ENCODE data around the gene LRRC43. TPM values are rescaled to one million over a fixed set of nuclear protein-coding genes. Genes with fewer than 3 reads are reported as not detected.

Gene LRRC43
- total RNA-seq, 1 experiment from 2014 or later: 0.34 TPM

GRCh38 chr12:122197612-122197966 is 14.7 kb downstream of the LRRC43 start:
- POLR2A ChIA-PET: no interaction called here
- TF ChIP-seq CTCF (IDR thresholded peaks at IDR 0.05; ENCODE audit: insufficient read depth in 1 of 2, low read depth in 1 of 2, low read length in 1 of 2, severe bottlenecking in 1 of 2, unreplicated experiment in 1 of 2): no peak
- CTCF ChIA-PET: no interaction called here
- Mint-ChIP-seq H3K9me3 (ENCODE audit: unreplicated experiment) (peaks cover 9% of the 10 kb centered on the region), H3K27me3 (ENCODE audit: insufficient read depth, unreplicated experiment) (no peaks in the 10 kb centered on the region), H3K4me1 (ENCODE audit: low read depth, unreplicated experiment) (no peaks in the 10 kb centered on the region), H3K36me3 (ENCODE audit: insufficient read depth, unreplicated experiment) (no peaks in the 10 kb centered on the region), H3K27ac (ENCODE audit: unreplicated experiment) (no peak overlapping the region), H3K4me3 (ENCODE audit: unreplicated experiment) (no peak overlapping the region)
- Histone ChIP-seq H3K9me3 (no peaks in the 10 kb centered on the region), H3K4me1 (0 out of 2 replicates have a peak, but pooled peaks cover 2% of the 10 kb centered on the region), H3K36me3 (ENCODE audit: control insufficient read depth, insufficient read depth, low read length) (no peaks in the 10 kb centered on the region), H3K27me3 (replicated peaks; ENCODE audit: control insufficient read depth, insufficient read depth, low read length) (no peaks in the 10 kb centered on the region), H3K4me3 (ENCODE audit: low read depth, low read length) (no peak overlapping the region)
- no peak for DNase-seq
- no TSS peak for BruUV-seq (replicated peaks)
- intact Hi-C loops (cut with micrococcal nuclease; ENCODE audit: unreplicated experiment): no loop called here

GRCh38 chr12:122199484-122200355 is 16.8 kb downstream of the LRRC43 start:
- Mint-ChIP-seq H3K27ac (ENCODE audit: unreplicated experiment) (no peak overlapping the region), H3K27me3 (ENCODE audit: insufficient read depth, unreplicated experiment) (no peaks in the 10 kb centered on the region), H3K9me3 (ENCODE audit: unreplicated experiment) (peaks cover 9% of the 10 kb centered on the region), H3K4me1 (ENCODE audit: low read depth, unreplicated experiment) (peaks cover under 1% of the 10 kb centered on the region), H3K36me3 (ENCODE audit: insufficient read depth, unreplicated experiment) (peaks cover 8% of the 10 kb centered on the region), H3K4me3 (ENCODE audit: unreplicated experiment) (no peak overlapping the region)
- no peaks in the 10 kb centered on the region for H3K27me3 ChIP-seq (replicated peaks; ENCODE audit: control insufficient read depth, insufficient read depth, low read length)
- no peak overlapping the region for H3K4me3 ChIP-seq (ENCODE audit: low read depth, low read length)
- POLR2A ChIA-PET: no interaction called here
- no TSS peak for BruUV-seq (replicated peaks)
- H3K4me1 ChIP-seq: peaks cover 9% of the 10 kb centered on the region; the same call in 1 of the 2 replicates
- H3K9me3 ChIP-seq: no peaks in the 10 kb centered on the region
- no peak for DNase-seq
- CTCF ChIA-PET: no interaction called here
- no peaks in the 10 kb centered on the region for H3K36me3 ChIP-seq (ENCODE audit: control insufficient read depth, insufficient read depth, low read length)
- intact Hi-C loops (cut with micrococcal nuclease; ENCODE audit: unreplicated experiment): no loop called here
- no peak for TF ChIP-seq CTCF (IDR thresholded peaks at IDR 0.05; ENCODE audit: insufficient read depth in 1 of 2, low read depth in 1 of 2, low read length in 1 of 2, severe bottlenecking in 1 of 2, unreplicated experiment in 1 of 2)

GRCh38 chr12:122200541-122201175 is 17.7 kb downstream of the LRRC43 start:
- Histone ChIP-seq H3K9me3 (no peaks in the 10 kb centered on the region), H3K36me3 (ENCODE audit: control insufficient read depth, insufficient read depth, low read length) (no peaks in the 10 kb centered on the region), H3K4me1 (peaks cover 9% of the 10 kb centered on the region; the same call in 1 of the 2 replicates), H3K27me3 (replicated peaks; ENCODE audit: control insufficient read depth, insufficient read depth, low read length) (no peaks in the 10 kb centered on the region), H3K4me3 (ENCODE audit: low read depth, low read length) (no peak overlapping the region)
- Mint-ChIP-seq H3K27me3 (ENCODE audit: insufficient read depth, unreplicated experiment) (no peaks in the 10 kb centered on the region), H3K4me3 (ENCODE audit: unreplicated experiment) (no peak overlapping the region), H3K9me3 (ENCODE audit: unreplicated experiment) (peaks cover 5% of the 10 kb centered on the region), H3K4me1 (ENCODE audit: low read depth, unreplicated experiment) (peaks cover 7% of the 10 kb centered on the region), H3K27ac (ENCODE audit: unreplicated experiment) (no peak overlapping the region), H3K36me3 (ENCODE audit: insufficient read depth, unreplicated experiment) (peaks cover 18% of the 10 kb centered on the region)
- CTCF ChIA-PET: no interaction called here
- POLR2A ChIA-PET: no interaction called here
- peak in 1 of 2 experiments; percentile 14 for TF ChIP-seq CTCF (IDR thresholded peaks at IDR 0.05; ENCODE audit: insufficient read depth in 1 of 2, low read depth in 1 of 2, low read length in 1 of 2, severe bottlenecking in 1 of 2, unreplicated experiment in 1 of 2)
- intact Hi-C loops (cut with micrococcal nuclease; ENCODE audit: unreplicated experiment): no loop called here
- no TSS peak for BruUV-seq (replicated peaks)
- no peak for DNase-seq
